ENCODE measurements around the gene MRPL58.
"Not testable (repeated sequence)": the region's sequence is repeated elsewhere in the genome, so short reads cannot be mapped to it uniquely, and the experiment has no call there.

Gene MRPL58

DNA sequence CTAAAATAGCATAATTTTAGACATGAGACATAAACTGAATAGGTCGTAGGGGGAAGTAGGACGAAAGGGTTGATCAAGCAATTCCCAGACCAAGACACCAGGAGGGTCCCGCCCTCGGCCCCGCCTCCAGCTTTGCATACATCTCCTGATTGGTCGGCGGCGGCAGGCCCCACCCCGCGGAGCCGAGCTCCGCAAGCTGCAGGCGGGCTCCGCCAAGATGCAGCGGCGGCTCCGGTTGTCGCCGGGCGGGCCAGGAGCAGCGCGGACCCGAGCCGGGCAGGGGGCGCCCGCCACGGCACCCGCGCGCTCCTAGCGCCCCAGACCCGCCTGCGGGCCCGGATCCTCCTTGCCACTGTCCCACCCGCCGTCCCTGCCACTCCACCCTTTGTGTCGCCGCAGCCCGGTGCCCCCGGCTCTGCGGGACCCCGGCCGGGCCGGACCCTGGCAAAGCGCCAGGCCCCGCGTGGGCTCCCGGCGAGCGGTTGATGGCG lies 25.0 kb upstream of the MRPL58 start, which contains the start of gene CDR2L:
Gene CDR2L, plus strand, starts transcription at position 215 of the 491 bp plus-strand sequence. CDS start 412 bp downstream, outside the sequence.
- peak; percentile 94 for DNase-seq (ENCODE audit: low read depth)

DNA sequence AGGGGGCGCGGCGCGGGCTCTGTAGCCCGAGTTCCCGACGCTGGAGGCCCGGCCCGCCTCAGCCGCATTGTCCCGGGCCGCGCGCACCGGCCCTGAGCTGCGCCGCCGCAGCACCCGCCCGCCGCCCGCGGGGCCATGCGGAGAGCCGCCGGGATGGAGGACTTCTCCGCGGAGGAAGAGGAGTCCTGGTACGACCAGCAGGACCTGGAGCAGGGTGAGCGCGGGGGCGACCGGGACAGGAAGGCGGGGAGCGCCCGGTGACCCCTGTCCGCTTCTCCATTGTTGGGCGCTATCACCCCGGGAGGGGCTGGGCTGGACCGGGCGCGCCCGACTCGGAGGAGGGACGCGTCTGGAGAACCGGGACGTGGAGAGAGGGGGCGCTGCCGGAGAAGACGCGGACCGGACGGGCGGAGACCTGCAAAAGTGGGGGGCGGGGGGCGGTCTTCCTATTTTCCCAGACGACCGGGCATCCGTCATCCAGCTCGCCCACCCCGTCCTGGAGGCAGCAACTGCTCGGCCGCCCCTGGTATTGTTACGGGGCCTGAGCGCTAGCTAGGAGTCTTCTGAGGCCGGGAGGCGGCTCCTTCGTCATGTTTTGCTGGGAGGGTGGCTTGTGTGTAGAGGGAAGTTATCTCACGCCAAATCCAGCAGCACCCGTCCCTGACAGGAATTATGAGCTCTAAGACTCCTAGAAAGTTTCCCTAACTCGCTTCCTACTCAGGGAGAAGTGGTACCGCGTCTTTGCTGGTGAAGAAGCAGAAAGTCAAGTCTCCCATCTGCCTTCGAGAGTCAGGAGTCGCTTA lies 24.4 kb upstream of the MRPL58 start:
- peak; percentile 88 for DNase-seq (ENCODE audit: low read depth)

DNA sequence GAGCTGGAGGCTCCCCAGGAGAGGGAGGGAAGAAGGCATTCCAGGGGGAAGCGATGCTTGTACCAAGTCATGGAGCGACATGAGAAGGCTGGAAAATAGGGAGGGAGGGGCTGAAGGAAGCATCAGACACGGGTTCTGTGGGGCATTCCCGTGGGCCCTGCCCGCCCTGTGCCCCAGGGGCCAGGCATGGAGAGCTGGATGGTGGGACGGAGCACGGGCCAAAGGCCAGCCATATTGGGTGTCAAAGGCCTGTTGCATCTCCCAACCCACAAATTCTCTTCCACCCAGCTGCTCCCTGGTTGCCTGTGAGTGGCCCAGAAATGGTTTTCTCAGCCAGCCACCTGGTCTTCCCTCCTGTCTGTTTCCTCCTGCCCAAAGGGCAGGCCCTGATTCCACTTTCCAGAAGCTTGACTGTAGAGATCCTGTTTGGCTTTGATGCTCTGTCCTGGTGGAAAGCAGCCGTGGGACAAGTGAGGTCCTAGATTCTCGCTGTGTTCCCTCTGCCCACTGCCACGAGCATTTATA lies 21.8 kb upstream of the MRPL58 start:
- DNase-seq (ENCODE audit: low read depth), result no peak

- no peak for DNase-seq (ENCODE audit: low read depth)
Observed at GRCh38 chr17:74992223-74992622, 20.2 kb upstream of the MRPL58 start.

DNA sequence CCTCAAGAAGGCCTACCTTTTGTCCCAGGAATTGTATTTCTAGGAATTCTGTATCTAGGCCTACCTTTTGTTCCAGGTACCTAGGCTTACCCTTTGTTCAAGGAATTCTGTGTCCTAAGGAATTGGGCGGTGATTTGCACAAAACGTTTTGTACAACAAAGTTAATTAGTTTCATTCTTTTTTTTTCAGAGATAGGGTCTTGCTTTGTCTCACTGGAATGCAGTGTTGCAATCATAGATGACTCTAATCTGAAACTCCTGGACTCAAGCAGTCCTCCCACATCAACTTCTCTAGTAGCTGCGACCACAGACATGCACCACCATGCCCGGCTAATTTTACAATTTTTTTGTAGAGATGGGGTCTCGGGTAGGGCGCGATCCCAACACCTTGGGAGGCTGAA lies 18.0 kb upstream of the MRPL58 start:
- peak; percentile 65 for DNase-seq (ENCODE audit: low read depth)

- DNase-seq (ENCODE audit: low read depth), result no peak
Observed at GRCh38 chr17:74995847-74996246, 16.6 kb upstream of the MRPL58 start.

DNA sequence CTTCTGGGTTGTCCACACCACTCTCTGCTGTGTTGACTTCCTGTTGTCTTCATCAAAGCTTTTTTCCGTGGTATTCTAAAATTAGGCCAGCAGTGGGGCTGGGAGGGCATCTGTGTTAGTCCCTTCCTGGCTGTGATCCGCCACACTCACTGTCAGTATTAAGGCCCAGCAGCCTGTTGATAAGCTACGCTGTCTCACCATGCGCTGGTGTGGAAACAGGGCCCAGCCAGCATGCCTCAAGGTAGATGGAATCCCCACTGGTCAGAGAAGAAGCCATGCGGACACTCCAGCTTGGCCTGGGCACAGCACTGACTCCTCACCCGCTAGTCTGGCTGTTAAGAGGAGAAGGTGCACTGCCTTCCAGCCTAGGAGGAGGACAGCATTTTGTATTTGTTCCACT lies 13.7 kb upstream of the MRPL58 start:
- DNase-seq (ENCODE audit: low read depth), result no peak

- DNase-seq (ENCODE audit: low read depth), result no peak
Observed at GRCh38 chr17:74999523-74999922, 12.9 kb upstream of the MRPL58 start.

DNA sequence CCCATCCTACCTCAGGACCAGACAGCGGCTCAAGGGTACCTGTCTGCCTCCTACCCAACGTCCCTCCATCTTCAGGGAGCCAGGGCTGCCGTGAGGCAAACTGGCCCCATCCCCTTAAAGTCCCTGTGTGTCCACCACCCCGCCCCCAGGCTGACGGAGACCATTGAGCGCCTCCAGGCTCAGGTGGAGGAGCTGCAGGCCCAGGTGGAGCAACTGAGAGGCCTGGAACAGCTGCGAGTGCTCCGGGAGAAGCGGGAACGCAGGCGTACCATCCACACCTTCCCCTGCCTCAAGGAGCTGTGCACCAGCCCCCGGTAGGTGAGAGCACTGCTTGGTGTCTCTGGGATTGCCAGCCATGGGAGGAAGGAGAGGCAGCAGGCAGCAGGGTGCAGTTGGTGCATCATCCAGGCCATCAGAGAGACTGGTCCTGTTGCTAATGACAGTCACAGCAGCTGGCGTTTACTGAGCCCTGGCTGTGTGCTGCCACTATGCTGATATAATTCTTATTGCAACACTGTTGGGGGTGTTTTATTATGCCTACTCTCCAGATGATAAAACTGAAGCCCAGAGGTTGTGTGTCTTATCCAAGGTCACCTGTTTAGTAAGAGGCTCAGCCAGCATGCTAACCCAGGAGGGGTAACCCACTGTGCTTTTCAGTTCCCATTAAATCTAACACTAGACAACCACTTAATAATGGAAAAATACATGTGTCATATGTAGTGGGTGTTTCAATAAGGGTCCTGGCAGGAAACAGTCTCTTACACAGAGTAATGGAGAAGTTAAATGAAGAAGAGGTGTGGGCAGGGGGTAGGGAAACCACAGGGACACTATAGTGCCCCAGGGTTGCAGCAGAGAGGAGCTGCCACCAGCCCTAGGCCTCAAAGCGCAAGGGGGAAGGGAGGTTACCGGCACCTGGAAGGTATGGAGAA lies 10.3 kb upstream of the MRPL58 start:
- no peak for DNase-seq (ENCODE audit: low read depth)

DNA sequence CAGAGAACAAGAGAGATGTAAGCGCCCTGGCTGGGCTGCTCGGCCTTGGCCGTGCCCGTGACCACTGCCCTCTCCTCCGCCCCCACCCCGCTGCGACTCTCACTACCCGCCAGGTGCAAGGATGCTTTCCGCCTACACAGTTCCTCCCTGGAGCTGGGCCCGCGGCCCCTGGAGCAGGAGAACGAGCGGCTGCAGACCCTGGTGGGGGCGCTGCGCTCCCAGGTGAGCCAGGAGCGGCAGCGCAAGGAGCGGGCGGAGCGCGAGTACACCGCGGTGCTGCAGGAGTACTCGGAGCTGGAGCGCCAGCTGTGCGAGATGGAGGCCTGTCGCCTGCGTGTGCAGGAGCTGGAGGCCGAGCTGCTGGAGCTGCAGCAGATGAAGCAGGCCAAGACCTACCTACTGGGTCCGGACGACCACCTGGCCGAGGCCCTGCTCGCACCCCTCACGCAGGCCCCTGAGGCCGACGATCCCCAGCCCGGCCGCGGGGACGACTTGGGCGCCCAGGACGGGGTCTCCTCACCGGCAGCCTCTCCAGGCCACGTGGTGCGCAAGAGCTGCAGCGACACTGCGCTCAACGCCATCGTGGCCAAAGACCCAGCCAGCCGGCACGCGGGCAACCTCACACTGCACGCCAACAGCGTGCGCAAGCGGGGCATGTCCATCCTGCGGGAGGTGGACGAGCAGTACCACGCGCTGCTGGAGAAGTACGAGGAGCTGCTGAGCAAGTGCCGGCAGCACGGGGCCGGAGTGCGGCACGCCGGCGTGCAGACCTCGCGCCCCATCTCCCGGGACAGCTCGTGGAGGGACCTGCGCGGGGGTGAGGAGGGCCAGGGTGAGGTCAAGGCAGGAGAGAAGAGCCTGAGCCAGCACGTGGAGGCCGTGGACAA lies 9.2 kb upstream of the MRPL58 start:
- DNase-seq (ENCODE audit: low read depth), result no peak

GRCh38 chr17:75003957-75004355 lies 8.5 kb upstream of the MRPL58 start:
- DNase-seq (ENCODE audit: low read depth), result no peak

- no peak for DNase-seq (ENCODE audit: low read depth)
Observed at GRCh38 chr17:75004371-75004770, 8.1 kb upstream of the MRPL58 start.

DNA sequence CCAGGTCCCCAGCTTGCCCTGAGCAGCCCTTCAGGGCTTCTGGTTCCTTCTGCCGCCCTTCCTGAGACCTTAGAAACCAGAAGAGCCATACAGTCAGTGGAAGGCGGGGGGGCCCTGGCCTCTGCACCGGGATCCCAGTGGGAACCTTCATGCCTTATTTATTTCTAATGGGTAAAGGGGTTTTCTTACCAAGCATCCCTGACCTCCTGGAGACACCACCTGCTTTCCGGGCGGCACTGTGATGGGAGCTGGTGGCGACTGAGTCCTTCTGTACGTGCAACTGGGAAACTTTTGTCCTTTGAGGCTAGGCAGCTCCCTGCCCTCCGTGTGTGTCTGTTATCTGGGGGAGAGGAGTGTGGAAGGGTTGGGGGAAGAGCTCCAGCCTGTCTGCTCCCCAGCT lies 7.2 kb upstream of the MRPL58 start:
- DNase-seq (ENCODE audit: low read depth), result no peak

DNA sequence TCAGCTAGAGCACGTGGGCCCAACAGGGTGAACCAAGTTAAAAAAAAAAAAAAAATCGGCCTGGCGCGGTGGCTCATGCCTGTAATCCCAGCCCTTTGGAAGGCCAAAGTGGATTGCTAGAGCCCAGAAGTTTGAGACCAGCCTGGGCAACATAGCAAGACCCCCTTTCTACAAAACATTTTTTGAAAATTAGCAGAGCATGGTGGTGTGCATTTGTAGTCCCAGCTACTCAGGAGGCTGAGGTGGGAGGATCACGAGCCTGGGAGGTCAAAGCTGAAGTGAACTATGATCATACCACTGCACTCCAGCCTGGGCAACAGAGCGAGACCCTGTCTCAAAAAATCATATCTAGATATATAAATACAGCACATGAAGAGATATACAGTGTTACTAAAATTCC lies 6.4 kb upstream of the MRPL58 start:
- not testable (repeated sequence) for DNase-seq (ENCODE audit: low read depth)

GRCh38 chr17:75006653-75007052 lies 5.8 kb upstream of the MRPL58 start:
- DNase-seq (ENCODE audit: low read depth), result no peak

- no peak for DNase-seq (ENCODE audit: low read depth)
Observed at GRCh38 chr17:75008373-75008772, 4.1 kb upstream of the MRPL58 start.

DNA sequence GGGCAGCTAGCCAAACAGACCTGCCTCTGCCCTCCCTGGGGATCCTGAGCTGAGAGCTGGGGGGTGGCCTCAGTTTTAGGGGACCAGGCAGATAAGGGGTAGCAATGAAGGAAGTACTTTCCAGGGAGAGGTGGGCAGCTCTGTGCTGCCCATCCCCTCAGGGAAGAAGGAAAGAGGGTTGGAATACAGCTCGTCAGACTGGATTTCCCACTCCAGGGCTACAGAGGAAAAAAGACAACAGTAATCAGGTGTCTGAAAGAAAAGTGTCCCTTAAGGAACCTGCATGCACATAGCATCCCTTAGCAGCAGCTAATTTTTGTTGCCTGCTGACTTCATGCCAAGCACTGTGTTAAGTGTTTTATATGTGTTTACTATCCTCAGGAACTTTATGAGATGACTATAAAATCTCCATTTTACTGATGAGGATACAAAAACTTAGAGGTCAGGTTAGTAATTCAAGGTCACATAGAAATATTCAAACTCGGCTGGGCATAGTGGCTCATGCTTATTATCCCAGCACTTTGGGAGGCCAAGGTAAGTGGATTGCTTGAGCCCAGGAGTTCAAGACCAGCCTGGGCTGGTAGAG lies 3.2 kb upstream of the MRPL58 start:
- DNase-seq (ENCODE audit: low read depth), result peak; percentile 28

GRCh38 chr17:75010683-75011400 lies 1.6 kb upstream of the MRPL58 start:
- peak; percentile 38 for DNase-seq (ENCODE audit: low read depth)

- DNase-seq (ENCODE audit: low read depth), result peak; percentile 79
Observed at GRCh38 chr17:75011401-75012095, 922 bp upstream of the MRPL58 start.

DNA sequence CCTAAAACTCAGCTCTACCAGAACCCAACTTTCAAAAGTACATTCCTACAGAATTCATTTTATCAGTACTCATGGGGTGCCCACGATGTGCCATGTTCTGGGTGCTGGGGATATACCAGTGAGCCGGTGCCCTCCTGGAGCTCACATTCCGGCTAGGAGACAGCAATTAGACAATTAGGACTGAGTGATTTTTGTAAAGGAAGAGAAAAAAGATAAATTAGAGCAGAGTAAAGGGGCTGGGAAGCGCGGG lies 449 bp upstream of the MRPL58 start:
- DNase-seq (ENCODE audit: low read depth), result no peak
